ENCODE data around the gene ZNF668. TPM values are rescaled to one million over a fixed set of nuclear protein-coding genes. Genes with fewer than 3 reads are reported as not detected.
A peak's percentile ranks its signal among the peaks of the same experiment; 100 is the strongest.

The ZNF668 gene
- total and polyA plus RNA-seq, 4 donors: 4.0 to 13.2 (median 10.7) TPM

DNA sequence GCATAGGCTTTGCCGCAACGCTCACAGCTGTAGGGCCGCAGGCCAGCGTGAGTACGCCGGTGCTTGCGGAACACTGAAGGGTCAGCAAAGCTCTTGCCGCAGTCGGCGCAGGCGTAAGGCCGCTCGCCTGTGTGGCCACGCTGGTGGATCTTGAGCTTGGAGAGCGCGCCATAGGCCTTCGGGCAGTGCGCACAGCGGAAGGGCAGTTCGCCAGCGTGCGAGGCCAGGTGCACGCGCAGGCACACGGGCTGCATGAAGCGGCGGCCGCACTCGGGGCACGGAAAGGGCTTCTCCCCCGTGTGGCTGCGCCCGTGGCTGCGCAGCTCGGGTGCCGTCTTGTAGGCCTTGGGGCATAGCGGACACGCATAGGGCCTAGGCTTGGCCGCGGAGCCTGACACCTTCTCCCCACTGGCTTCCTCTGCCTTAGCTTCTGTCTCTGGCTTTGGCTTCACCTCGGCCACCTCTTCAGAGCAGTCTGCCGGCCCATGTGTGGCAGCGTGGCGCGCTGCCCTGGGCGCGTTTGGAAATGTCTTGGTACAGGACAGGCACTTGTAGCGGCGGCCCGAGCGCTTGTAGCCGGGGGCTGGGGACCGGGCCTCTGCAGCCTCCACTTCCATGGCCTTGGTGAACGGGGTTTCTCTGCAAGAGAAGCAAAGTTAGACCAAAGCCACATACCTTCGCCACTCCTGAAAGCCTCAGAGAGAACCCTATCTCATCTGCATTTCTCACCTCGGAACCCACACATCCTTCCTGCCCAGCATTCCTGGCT, 10.0 kb downstream of the ZNF668 start:
- H3K36me3 ChIP-seq (ENCODE audit: control insufficient read depth in 4 of 4, insufficient read depth in 4 of 4, low read length in 4 of 4): peaks cover 0 to 24% (median 13%) of the 10 kb centered on the region in 4 donors
- H3K4me3 ChIP-seq: no peak overlapping the region
- peak overlapping the region; percentile 60 to 77 for H3K27ac ChIP-seq (ENCODE audit: low read depth in 1 of 2, low read length in 1 of 2)
- H3K9ac ChIP-seq (ENCODE audit: insufficient read depth in 1 of 2, low read length in 2 of 2): no peak overlapping the region
- no peak for ATAC-seq (ENCODE audit: insufficient read depth, low FRiP score)
- DNase-seq: no peak
- H3K4me1 ChIP-seq (ENCODE audit: control insufficient read depth in 5 of 5, insufficient read depth in 5 of 5, low read length in 5 of 5): peaks cover 0 to 13% (median 0%) of the 10 kb centered on the region in 5 donors
- 84 to 87% methylated on average over 56 of the region's 56 CpGs for WGBS, 2 donors
- H3K9me3 ChIP-seq (ENCODE audit: control insufficient read depth in 4 of 4, insufficient read depth in 3 of 4, low read length in 3 of 4): peaks cover 0 to 4% (median 0%) of the 10 kb centered on the region in 4 donors
- TF ChIP-seq, protein P1, sequence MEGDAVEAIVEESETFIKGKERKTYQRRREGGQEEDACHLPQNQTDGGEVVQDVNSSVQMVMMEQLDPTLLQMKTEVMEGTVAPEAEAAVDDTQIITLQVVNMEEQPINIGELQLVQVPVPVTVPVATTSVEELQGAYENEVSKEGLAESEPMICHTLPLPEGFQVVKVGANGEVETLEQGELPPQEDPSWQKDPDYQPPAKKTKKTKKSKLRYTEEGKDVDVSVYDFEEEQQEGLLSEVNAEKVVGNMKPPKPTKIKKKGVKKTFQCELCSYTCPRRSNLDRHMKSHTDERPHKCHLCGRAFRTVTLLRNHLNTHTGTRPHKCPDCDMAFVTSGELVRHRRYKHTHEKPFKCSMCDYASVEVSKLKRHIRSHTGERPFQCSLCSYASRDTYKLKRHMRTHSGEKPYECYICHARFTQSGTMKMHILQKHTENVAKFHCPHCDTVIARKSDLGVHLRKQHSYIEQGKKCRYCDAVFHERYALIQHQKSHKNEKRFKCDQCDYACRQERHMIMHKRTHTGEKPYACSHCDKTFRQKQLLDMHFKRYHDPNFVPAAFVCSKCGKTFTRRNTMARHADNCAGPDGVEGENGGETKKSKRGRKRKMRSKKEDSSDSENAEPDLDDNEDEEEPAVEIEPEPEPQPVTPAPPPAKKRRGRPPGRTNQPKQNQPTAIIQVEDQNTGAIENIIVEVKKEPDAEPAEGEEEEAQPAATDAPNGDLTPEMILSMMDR (IDR thresholded peaks at IDR 0.05; ENCODE audit: control extremely low read depth, extremely low read depth): no peak
- H3K27me3 ChIP-seq (ENCODE audit: control insufficient read depth in 3 of 3, insufficient read depth in 3 of 3, low read length in 2 of 3): no peaks in the 10 kb centered on the region

DNA sequence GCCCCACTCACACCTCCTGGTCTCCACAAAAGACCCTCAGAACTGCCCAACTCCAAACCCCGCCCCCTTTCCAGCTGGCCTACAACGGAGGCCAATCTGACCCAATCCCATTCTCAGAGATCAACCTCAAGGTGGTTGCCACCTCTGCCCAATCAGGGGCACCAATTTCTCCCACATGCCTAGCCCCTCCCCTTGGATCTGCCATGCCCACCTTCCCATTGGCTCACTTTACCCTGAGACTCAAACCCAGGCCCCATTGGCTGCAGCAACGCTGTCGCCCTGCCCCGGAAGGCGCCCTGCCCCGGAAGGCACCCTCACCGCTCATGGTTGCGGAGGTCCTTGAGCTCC, 10.6 kb downstream of the ZNF668 start:
- no peaks in the 10 kb centered on the region for H3K27me3 ChIP-seq (ENCODE audit: control insufficient read depth in 3 of 3, insufficient read depth in 3 of 3, low read length in 2 of 3)
- no peak for DNase-seq
- H3K9me3 ChIP-seq (ENCODE audit: control insufficient read depth in 4 of 4, insufficient read depth in 3 of 4, low read length in 3 of 4): peaks cover 0 to 4% (median 0%) of the 10 kb centered on the region in 4 donors
- no peak for ATAC-seq (ENCODE audit: insufficient read depth, low FRiP score)
- WGBS, 2 donors: 96 to 97% methylated on average over 9 of the region's 9 CpGs
- H3K4me3 ChIP-seq: no peak overlapping the region
- H3K27ac ChIP-seq (ENCODE audit: low read depth in 1 of 2, low read length in 1 of 2): no peak overlapping the region
- H3K36me3 ChIP-seq (ENCODE audit: control insufficient read depth in 4 of 4, insufficient read depth in 4 of 4, low read length in 4 of 4): peaks cover 0 to 24% (median 13%) of the 10 kb centered on the region in 4 donors
- no peak overlapping the region for H3K9ac ChIP-seq (ENCODE audit: insufficient read depth in 1 of 2, low read length in 2 of 2)
- TF ChIP-seq, protein P1 (IDR thresholded peaks at IDR 0.05; ENCODE audit: control extremely low read depth, extremely low read depth): no peak
- peaks cover 0 to 13% (median 0%) of the 10 kb centered on the region in 5 donors for H3K4me1 ChIP-seq (ENCODE audit: control insufficient read depth in 5 of 5, insufficient read depth in 5 of 5, low read length in 5 of 5)

DNA sequence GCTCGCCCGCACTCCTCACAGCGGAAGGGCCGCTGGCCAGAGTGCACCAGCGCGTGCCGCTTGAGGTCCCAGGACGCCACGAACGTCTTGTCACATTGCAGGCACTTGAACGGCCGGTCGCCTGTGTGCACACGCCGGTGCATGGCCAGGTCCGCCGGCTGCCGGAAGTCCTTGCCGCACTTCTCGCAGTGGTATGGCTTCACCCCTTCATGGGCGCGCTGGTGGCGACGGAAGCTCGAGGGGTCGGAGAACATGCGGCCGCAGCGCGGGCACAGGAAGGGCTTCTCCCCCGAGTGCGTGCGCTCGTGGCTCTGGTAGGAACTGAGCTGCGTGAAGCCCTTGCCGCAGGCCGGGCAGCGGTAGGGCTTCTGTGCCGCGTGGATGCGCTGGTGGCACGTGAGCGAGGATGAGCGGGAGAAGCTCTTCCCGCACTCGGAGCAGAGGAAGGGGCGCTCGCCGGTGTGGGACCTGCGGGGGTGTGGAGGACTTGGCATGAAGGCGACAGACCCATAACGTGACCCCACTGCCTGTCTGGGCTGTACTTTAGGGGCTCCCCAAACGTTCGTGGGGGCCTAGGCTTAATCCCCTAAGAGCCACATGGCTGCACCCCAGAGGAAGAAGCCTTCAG, 12.1 kb downstream of the ZNF668 start:
- no peak overlapping the region for H3K4me3 ChIP-seq
- no peak overlapping the region for H3K27ac ChIP-seq (ENCODE audit: low read depth in 1 of 2, low read length in 1 of 2)
- H3K9me3 ChIP-seq (ENCODE audit: control insufficient read depth in 4 of 4, insufficient read depth in 3 of 4, low read length in 3 of 4): peaks cover 0 to 4% (median 0%) of the 10 kb centered on the region in 4 donors
- peaks cover 0 to 25% (median 13%) of the 10 kb centered on the region in 4 donors for H3K36me3 ChIP-seq (ENCODE audit: control insufficient read depth in 4 of 4, insufficient read depth in 4 of 4, low read length in 4 of 4)
- DNase-seq (no peak), ATAC-seq (ENCODE audit: insufficient read depth, low FRiP score) (no peak)
- peaks cover 0 to 13% (median 0%) of the 10 kb centered on the region in 5 donors for H3K4me1 ChIP-seq (ENCODE audit: control insufficient read depth in 5 of 5, insufficient read depth in 5 of 5, low read length in 5 of 5)
- H3K27me3 ChIP-seq (ENCODE audit: control insufficient read depth in 3 of 3, insufficient read depth in 3 of 3, low read length in 2 of 3): no peaks in the 10 kb centered on the region
- TF ChIP-seq, protein P1 (IDR thresholded peaks at IDR 0.05; ENCODE audit: control extremely low read depth, extremely low read depth): no peak
- H3K9ac ChIP-seq (ENCODE audit: insufficient read depth in 1 of 2, low read length in 2 of 2): no peak overlapping the region
- whole genome bisulfite sequencing, 2 donors: 97 to 98% methylated on average over 54 of the region's 54 CpGs
